A673 (cell line): ENCODE results near the gene NPBWR2.

Source experiments
- EZH2 ChIP-seq: fragments of 200-600 bp; sonication (generic); IDR thresholded peaks from 2 replicates; pipeline ENCODE4 v1.6.1; 2017; ENCODE audit warnings: borderline replicate concordance, low read depth, mild to moderate bottlenecking, mixed read lengths, antibody characterized with exemption, low read length; ENCODE audit not compliant: poor library complexity, severe bottlenecking
- TF ChIP-seq, protein P1 (sequence below): fragments of 300-800, 200-600 bp; sonication (generic); conservative IDR thresholded peaks from 2 replicates; pipeline ENCODE4 v1.5.1; 2017; ENCODE audit warnings: low read depth, mild to moderate bottlenecking, antibody characterized with exemption, low read length, moderate library complexity, mixed read lengths

DNA sequence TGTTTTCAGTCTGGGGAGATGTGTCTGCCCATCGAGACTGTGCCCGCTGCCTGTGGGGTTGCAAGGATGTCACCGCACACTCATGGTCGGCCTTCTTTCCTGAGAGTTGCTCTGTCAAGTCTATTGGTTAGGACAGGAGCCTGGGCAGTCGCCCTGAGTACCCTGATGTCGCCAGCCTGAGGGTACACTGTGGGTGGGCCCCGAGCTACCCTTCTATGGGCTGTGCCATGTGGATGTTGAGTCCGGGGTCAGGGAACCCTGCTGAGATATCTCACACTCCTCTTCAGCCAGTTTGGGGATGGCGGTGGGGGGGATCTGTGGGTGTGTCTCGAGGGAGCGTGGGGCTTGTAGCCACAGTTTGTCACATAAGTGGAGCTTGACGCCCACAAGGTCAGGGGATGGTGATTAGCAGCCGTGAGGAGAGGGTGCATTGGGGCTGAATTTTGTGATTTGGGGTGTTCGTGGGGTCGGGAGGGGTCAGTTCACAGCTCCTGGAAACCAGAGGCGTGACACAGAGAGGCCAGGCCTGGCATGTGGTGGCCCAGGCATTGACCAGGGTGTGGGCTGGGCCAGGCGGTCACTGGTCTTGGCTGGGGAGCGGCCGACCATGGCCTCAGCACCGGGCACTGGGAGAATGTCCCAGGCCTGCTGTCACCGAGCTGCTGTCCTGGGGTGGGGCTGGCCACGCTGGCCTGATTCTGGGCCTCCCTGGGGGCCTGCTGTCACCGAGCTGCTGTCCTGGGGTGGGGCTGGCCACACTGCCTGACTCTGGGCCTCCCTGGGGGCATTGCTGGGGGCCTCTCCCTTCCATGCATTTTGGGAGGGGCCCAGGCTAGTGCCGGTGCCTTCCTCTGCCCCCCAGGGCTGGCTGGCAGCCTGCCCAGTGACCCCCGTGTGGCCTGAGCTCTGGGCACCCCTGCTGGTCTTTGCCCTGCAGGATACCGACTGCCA is 1.6 kb upstream of the NPBWR2 start:
- TF ChIP-seq, protein P1, sequence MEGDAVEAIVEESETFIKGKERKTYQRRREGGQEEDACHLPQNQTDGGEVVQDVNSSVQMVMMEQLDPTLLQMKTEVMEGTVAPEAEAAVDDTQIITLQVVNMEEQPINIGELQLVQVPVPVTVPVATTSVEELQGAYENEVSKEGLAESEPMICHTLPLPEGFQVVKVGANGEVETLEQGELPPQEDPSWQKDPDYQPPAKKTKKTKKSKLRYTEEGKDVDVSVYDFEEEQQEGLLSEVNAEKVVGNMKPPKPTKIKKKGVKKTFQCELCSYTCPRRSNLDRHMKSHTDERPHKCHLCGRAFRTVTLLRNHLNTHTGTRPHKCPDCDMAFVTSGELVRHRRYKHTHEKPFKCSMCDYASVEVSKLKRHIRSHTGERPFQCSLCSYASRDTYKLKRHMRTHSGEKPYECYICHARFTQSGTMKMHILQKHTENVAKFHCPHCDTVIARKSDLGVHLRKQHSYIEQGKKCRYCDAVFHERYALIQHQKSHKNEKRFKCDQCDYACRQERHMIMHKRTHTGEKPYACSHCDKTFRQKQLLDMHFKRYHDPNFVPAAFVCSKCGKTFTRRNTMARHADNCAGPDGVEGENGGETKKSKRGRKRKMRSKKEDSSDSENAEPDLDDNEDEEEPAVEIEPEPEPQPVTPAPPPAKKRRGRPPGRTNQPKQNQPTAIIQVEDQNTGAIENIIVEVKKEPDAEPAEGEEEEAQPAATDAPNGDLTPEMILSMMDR, result no peak
- no peak for TF ChIP-seq EZH2
